Upper lobe of left lung (tissue), 6 donors: ENCODE measurements around the gene ACOXL. TPM values are rescaled to one million over a fixed set of nuclear protein-coding genes. Genes with fewer than 3 reads are reported as not detected.

Experiments
- ATAC-seq, 2 donors: fragments of 200-7000 bp; cut with Tn5 transposase; one replicate each; pipeline ENCODE4 v1.9.1; 2022; ENCODE audit warnings: mild to moderate bottlenecking in 2 of 2, moderate library complexity in 2 of 2; ENCODE audit not compliant: low FRiP score in 2 of 2
- DNase-seq, 2 donors: peaks; one replicate each; pipeline ENCODE4 v3.0.0-alpha.2; 2019 to 2020
- H3K27ac ChIP-seq, 4 donors: fragments of 200-600 bp; sonication (generic); one replicate each; pipeline ENCODE4 v1.5.1; 2016 to 2019
- H3K27me3 ChIP-seq, 4 donors: fragments of 200-600 bp; sonication (generic); one replicate each; pipeline ENCODE4 v1.5.1; 2017 to 2019
- H3K36me3 ChIP-seq, 4 donors: fragments of 200-600 bp; sonication (generic); one replicate each; pipeline ENCODE4 v1.5.1; 2016 to 2019
- H3K4me1 ChIP-seq, 4 donors: fragments of 200-600 bp; sonication (generic); one replicate each; pipeline ENCODE4 v1.5.1; 2018 to 2019
- H3K4me3 ChIP-seq, 4 donors: fragments of 200-600 bp; sonication (generic); one replicate each; pipeline ENCODE4 v1.5.1; 2017 to 2019; ENCODE audit warnings: mild to moderate bottlenecking in 2 of 4, moderate library complexity in 1 of 4
- H3K9me3 ChIP-seq, 4 donors: fragments of 200-600 bp; sonication (generic); one replicate each; pipeline ENCODE4 v1.5.1; 2018 to 2019
- CTCF ChIP-seq, 6 experiments: fragments of 450-650 bp in 4 of 6; fragments of 200-600 bp in 2 of 6; sonication (generic) in 2 of 6; IDR thresholded peaks; one replicate each; pipeline ENCODE4 v1.5.1; 2016 to 2019; ENCODE audit warnings: antibody characterized with exemption in 6 of 6
- EP300 ChIP-seq, 4 donors: sonication (generic); formaldehyde crosslinking; IDR thresholded peaks; one replicate each; pipeline ENCODE4 v1.5.1; 2017; ENCODE audit warnings: antibody characterized with exemption in 4 of 4, control low read depth in 2 of 4
- POLR2A ChIP-seq, 4 donors: fragments of 450-650 bp; IDR thresholded peaks; one replicate each; pipeline ENCODE4 v1.5.1; 2016 to 2017; ENCODE audit warnings: antibody characterized with exemption in 4 of 4, mild to moderate bottlenecking in 2 of 4
- POLR2AphosphoS5 ChIP-seq, 2 donors: sonication (generic); formaldehyde crosslinking; IDR thresholded peaks; one replicate each; pipeline ENCODE4 v1.5.1; 2017; ENCODE audit warnings: antibody characterized with exemption in 2 of 2
- WGBS, 2 donors: methylation state at CpG; one replicate each; pipeline ENCODE4 v1.1.5; 2017 to 2018; 5-methylcytosine and 5-hydroxymethylcytosine counted together
- total RNA-seq, 6 donors: library from RNA; depleted of rRNA in 4 of 6; stranded (reverse); fragments of >200 nt in 4 of 6; gene quantifications; one replicate each; pipeline versions ENCODE4 v1.1.0 to v1.2.1, GENCODE V29; 2016 to 2021
- donor health status: DM: no; HTN: no; CAD: no; lungs with moderate emphysema.
- donor health status: DM: no; HTN: yes; CAD: no; lungs with severe emphysema.

ACOXL gene
- total RNA-seq, 6 donors from 2014 or later = 30.2 to 128 (median 38.0) TPM

- Histone ChIP-seq H3K9me3 (no peaks in the 10 kb centered on the region), H3K4me3 (no peak overlapping the region), H3K4me1 (no peaks in the 10 kb centered on the region), H3K27ac (no peak overlapping the region), H3K36me3 (no peaks in the 10 kb centered on the region), H3K27me3 (no peaks in the 10 kb centered on the region)
- no peak for ATAC-seq
- 94 to 95% methylated on average over 2 of the region's 2 CpGs for WGBS, 2 donors
- no peak for DNase-seq
- no peak for TF ChIP-seq POLR2A (IDR thresholded peaks at IDR 0.05)
- no peak for TF ChIP-seq CTCF (IDR thresholded peaks at IDR 0.05)
- no peak for TF ChIP-seq POLR2AphosphoS5 (IDR thresholded peaks at IDR 0.05)
- no peak for TF ChIP-seq EP300 (IDR thresholded peaks at IDR 0.05)
Measured at GRCh38 chr2:111108745-111109271, 376.4 kb downstream of the ACOXL start.

- Histone ChIP-seq H3K27me3 (no peaks in the 10 kb centered on the region), H3K27ac (no peak overlapping the region), H3K36me3 (no peaks in the 10 kb centered on the region), H3K9me3 (no peaks in the 10 kb centered on the region), H3K4me3 (no peak overlapping the region), H3K4me1 (no peaks in the 10 kb centered on the region)
- DNase-seq (no peak), ATAC-seq (no peak)
- WGBS, 2 donors = 90 to 97% methylated on average over 4 of the region's 4 CpGs
- TF ChIP-seq CTCF (IDR thresholded peaks at IDR 0.05) (no peak), EP300 (IDR thresholded peaks at IDR 0.05) (no peak)
Measured at GRCh38 chr2:111111101-111111755, 378.9 kb downstream of the ACOXL start.

- 95 to 100% methylated on average over 1 of the region's 1 CpG for WGBS, 2 donors
- H3K4me1 ChIP-seq = peaks cover 16 to 22% (median 19%) of the 10 kb centered on the region in 4 donors
- ATAC-seq (no peak), DNase-seq (no peak)
- no peak overlapping the region for H3K27ac ChIP-seq
- H3K36me3 ChIP-seq = no peaks in the 10 kb centered on the region
- H3K27me3 ChIP-seq = peaks cover 0 to 3% (median under 1%) of the 10 kb centered on the region in 4 donors
- H3K4me3 ChIP-seq = no peak overlapping the region
- TF ChIP-seq POLR2AphosphoS5 (IDR thresholded peaks at IDR 0.05) = no peak
- no peak for TF ChIP-seq EP300 (IDR thresholded peaks at IDR 0.05)
- TF ChIP-seq CTCF (IDR thresholded peaks at IDR 0.05) = no peak
- TF ChIP-seq POLR2A (IDR thresholded peaks at IDR 0.05) = no peak
- no peaks in the 10 kb centered on the region for H3K9me3 ChIP-seq
Measured at GRCh38 chr2:111113838-111114237, 381.5 kb downstream of the ACOXL start.

- no peak for TF ChIP-seq POLR2AphosphoS5 (IDR thresholded peaks at IDR 0.05)
- no peak for TF ChIP-seq CTCF (IDR thresholded peaks at IDR 0.05)
- no peak for TF ChIP-seq EP300 (IDR thresholded peaks at IDR 0.05)
- no peak for TF ChIP-seq POLR2A (IDR thresholded peaks at IDR 0.05)
- peaks cover 0 to 20% (median 4%) of the 10 kb centered on the region in 4 donors for H3K27me3 ChIP-seq
- WGBS, 2 donors = 52 to 71% methylated on average over 7 of the region's 7 CpGs
- no peak for ATAC-seq
- no peak for DNase-seq
- peaks cover 27 to 39% (median 33%) of the 10 kb centered on the region in 4 donors for H3K4me1 ChIP-seq
- H3K9me3 ChIP-seq = no peaks in the 10 kb centered on the region
- H3K36me3 ChIP-seq = no peaks in the 10 kb centered on the region
- no peak overlapping the region for H3K27ac ChIP-seq
- no peak overlapping the region for H3K4me3 ChIP-seq
Measured at GRCh38 chr2:111116011-111116746, 383.8 kb downstream of the ACOXL start.
